Left cardiac atrium (tissue), 4 donors: ENCODE results near the gene FBXO31. TPM values are rescaled to one million over a fixed set of nuclear protein-coding genes. Genes with fewer than 3 reads are reported as not detected.
A peak's percentile ranks its signal among the peaks of the same experiment; 100 is the strongest.

Experiments used
- ATAC-seq, 2 donors: fragments of 200-7000 bp; cut with Tn5 transposase; one replicate each; pipeline ENCODE4 v1.9.1; 2020; ENCODE audit warnings: mild to moderate bottlenecking in 2 of 2, moderate library complexity in 2 of 2
- DNase-seq: peaks from one replicate; pipeline ENCODE4 v3.0.0-alpha.2; 2020
- intact Hi-C, 2 donors: fragments of 100-400 bp; cut with DNase I; formaldehyde crosslinking; loops; one replicate each; pipeline versions ENCODE4 v1.14.1 to v1.15.1; 2022 to 2023
- total RNA-seq, 2 donors: library from RNA; stranded (reverse); fragmentation: NEBNext Ultra II Directional; extraction: Animal tissue kit (Norgen Biotek cat#: 25700); gene quantifications; one replicate each; pipeline ENCODE4 v1.2.1, GENCODE V29; 2021
- donor health status: DM: no; HTN: yes; CAD: no.
- donor health status: DM: no; HTN: yes; CAD: no; lungs with severe emphysema.
- donor health status: DM: yes; HTN: yes; CAD: no.
- donor health status: Dilated cardiomyopathy.

Gene FBXO31
- total RNA-seq, 2 donors from 2014 or later, result 45.6 to 50.8 TPM

GRCh38 chr16:87412371-87412995 is 28.9 kb upstream of the FBXO31 start:
- intact Hi-C loops, result no loop called here
- ATAC-seq (no peak), DNase-seq (no peak)

GRCh38 chr16:87411375-87412271 is 28.0 kb upstream of the FBXO31 start:
- no peak for DNase-seq
- ATAC-seq, result no peak
- intact Hi-C loops, result no loop called here

- no peak for ATAC-seq
- no peak for DNase-seq
- intact Hi-C loops, result no loop called here
These were observed 27.4 kb upstream of the FBXO31 start for GRCh38 chr16:87410968-87411367.

- intact Hi-C loops, result no loop called here
- no peak for ATAC-seq
- DNase-seq, result no peak
These were observed 27.0 kb upstream of the FBXO31 start for GRCh38 chr16:87410530-87410929.

- DNase-seq (no peak), ATAC-seq (no peak)
- intact Hi-C loops, result no loop called here
These were observed 26.2 kb upstream of the FBXO31 start for GRCh38 chr16:87409781-87410180.

GRCh38 chr16:87409153-87409552 is 25.6 kb upstream of the FBXO31 start:
- ATAC-seq (no peak), DNase-seq (no peak)

GRCh38 chr16:87407511-87408112 is 24.0 kb upstream of the FBXO31 start:
- intact Hi-C loops, result no loop called here
- ATAC-seq, result peak; percentile 28 to 50
- peak; percentile 71 for DNase-seq

More at GRCh38 chr16:87409153-87409552, 25.6 kb upstream of the FBXO31 start:
- intact Hi-C loops, result no loop called here

- intact Hi-C loops, result no loop called here
- no peak for DNase-seq
- no peak for ATAC-seq
These were observed 23.0 kb upstream of the FBXO31 start for GRCh38 chr16:87406495-87407088.

GRCh38 chr16:87404764-87405625 is 21.4 kb upstream of the FBXO31 start:
- DNase-seq (no peak), ATAC-seq (peak in 1 of 2 donors; percentile 17)
- intact Hi-C loops, result no loop called here

- intact Hi-C loops, result loop anchor here in 1 of 2 donors (10.0 kb wide), 1 partner anchor 239 kb away; no protein-coding TSS in a partner anchor
- DNase-seq, result no peak
- ATAC-seq, result no peak
These were observed 11.7 kb upstream of the FBXO31 start for GRCh38 chr16:87395181-87395842.

- ATAC-seq (no peak), DNase-seq (no peak)
- intact Hi-C loops, result loop anchor here in 1 of 2 donors (5.0 to 10.0 kb wide), 2 partner anchors 76 to 241 kb away; partner anchors contain the start of gene C16orf95
These were observed 10.1 kb upstream of the FBXO31 start for GRCh38 chr16:87393680-87394055.

- intact Hi-C loops, result loop anchor here in 1 of 2 donors (5.0 to 10.0 kb wide), 2 partner anchors 76 to 242 kb away; partner anchors contain the start of gene C16orf95
- no peak for ATAC-seq
- peak; percentile 55 for DNase-seq
These were observed 9.5 kb upstream of the FBXO31 start for GRCh38 chr16:87392821-87393679.

GRCh38 chr16:87391950-87392820 is 8.6 kb upstream of the FBXO31 start, which contains the start of gene MAP1LC3B:
TSS of gene MAP1LC3B (plus strand) at chr16:87392336. CDS start at chr16:87392428, 92 bp downstream.
- ATAC-seq, result peak; percentile 92
- intact Hi-C loops, result loop anchor here in 1 of 2 donors (5.0 to 10.0 kb wide), 2 partner anchors 75 to 243 kb away; partner anchors contain the start of gene C16orf95

GRCh38 chr16:87391324-87391949 is 7.9 kb upstream of the FBXO31 start:
- peak; percentile 24 to 41 for ATAC-seq
- peak; percentile 85 for DNase-seq
- intact Hi-C loops, result loop anchor here in 1 of 2 donors (5.0 to 10.0 kb wide), 2 partner anchors 74 to 243 kb away; partner anchors contain the start of gene C16orf95

More at GRCh38 chr16:87391950-87392820, 8.6 kb upstream of the FBXO31 start, which contains the start of gene MAP1LC3B:
- DNase-seq, result peak; percentile 96
